ENCODE measurements around the gene HSPA8.
"Not testable (repeated sequence)": the region's sequence is repeated elsewhere in the genome, so short reads cannot be mapped to it uniquely, and the experiment has no call there.

Gene HSPA8

DNA sequence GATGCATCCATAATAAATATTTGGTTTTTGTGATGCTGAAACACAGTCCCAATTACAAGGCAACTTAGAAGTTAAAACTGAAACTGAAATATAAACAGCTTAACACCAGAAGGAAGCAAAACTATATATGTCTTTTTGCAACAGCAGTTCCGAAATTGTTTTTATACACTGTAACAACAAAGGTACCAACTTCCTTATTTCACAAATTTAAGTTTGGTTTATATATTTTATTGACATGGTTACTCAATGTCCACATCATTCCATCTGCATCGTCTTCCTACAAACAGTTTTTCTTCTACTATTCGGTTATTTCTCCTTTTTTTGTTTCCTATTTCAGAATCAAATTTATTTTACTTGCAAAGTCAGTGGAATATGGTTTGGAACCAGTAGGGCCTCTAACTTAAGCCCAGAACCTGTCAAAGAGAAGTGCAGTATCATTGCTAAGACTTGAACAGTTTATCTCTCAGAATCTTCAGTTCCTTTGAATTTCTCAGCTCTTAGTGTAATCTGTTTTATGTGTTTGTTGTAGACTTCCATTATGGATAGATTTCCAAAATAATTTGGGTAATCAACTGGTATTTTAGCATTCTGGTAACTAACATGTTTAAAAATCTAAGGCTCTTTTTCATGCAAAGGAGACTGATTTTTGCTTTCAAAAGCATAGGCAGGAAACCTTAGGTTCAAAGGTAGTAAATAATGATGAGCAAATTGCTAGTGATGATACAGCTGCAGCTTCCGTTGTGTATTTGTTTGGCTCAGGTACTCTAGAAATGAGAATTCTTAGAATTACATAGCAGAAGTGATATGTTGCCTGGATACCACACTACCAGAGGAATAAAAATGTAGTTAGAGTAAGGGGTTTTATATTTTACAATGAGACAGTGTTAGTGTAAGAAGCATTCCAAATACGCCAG lies 8.2 kb upstream of the HSPA8 start:
- DNase-seq, result no peak

GRCh38 chr11:123065621-123066020 lies 3.7 kb upstream of the HSPA8 start:
- no peak for DNase-seq

DNA sequence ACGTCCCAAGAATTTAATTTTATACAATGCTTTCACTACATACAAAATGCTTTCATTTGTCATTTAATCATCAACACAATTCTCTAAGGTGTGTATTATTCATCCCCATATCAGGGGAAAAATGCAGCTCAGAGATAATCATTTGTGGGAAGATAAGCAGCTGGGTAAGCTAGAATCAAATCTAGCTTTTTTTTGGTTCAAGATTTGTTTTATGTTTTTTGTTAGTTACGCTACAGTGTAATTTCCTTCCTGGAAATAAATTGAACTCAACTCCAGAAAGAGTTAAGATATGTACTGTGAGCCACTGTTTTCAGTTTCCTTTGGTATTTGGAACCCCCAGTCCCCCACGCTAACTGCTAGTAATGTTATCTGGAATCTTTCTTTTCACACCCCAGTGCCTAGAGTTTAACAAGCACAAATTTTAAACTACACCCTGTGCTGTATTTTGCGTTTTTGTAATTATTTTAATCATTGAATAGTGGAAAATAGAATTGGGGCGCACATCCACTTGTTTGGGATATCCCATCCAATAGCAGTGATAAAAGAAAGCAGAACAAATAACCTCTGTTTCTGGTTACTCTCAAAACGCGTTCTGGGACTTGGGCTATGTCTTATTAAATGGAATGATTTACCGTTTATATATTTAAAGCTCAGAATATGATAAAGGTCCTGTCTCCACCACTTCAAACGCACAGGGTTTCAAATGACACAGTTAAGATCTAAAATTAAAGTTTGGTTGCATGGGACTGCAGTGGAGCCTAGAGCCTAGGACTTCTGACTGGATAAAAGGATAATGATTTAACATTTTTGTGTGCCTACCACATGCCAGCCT lies 2.1 kb upstream of the HSPA8 start:
- DNase-seq, result no peak

GRCh38 chr11:123062892-123063825 lies 1.2 kb upstream of the HSPA8 start:
- peak; percentile 41 for DNase-seq

GRCh38 chr11:123062158-123062891 lies 389 bp upstream of the HSPA8 start:
- DNase-seq, result peak; percentile 99

DNA sequence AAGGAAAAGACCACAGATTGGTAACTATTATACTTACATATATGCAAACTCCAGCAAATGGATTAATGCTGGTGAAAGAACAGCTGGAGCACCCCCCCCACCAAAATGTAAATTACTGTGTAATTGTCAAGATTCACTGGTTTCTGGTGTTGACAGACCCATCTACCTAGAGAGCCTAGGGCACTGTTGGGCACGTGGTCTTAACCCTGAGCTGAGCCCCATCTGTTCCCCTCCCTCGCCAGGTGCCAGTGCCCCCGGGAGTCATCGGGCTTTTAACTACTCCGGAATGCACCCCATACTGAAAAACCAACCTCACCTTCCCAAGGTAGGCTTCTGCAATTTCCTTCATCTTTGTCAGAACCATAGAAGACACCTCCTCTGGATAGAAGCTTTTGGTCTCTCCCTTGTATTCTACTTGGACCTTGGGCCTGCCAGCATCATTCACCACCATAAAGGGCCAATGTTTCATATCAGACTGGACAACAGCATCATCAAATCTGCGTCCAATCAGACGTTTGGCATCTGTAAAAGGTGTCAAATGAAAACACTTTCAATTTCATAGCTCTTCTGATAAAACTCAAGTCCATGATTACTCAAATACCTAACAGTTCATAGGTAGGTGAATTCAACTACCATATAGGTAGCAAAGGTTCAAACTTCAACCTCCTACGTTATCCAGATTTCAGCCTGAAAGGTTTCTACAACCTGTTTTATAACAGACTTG lies 1.5 kb downstream of the HSPA8 start:
- no peak for DNase-seq

DNA sequence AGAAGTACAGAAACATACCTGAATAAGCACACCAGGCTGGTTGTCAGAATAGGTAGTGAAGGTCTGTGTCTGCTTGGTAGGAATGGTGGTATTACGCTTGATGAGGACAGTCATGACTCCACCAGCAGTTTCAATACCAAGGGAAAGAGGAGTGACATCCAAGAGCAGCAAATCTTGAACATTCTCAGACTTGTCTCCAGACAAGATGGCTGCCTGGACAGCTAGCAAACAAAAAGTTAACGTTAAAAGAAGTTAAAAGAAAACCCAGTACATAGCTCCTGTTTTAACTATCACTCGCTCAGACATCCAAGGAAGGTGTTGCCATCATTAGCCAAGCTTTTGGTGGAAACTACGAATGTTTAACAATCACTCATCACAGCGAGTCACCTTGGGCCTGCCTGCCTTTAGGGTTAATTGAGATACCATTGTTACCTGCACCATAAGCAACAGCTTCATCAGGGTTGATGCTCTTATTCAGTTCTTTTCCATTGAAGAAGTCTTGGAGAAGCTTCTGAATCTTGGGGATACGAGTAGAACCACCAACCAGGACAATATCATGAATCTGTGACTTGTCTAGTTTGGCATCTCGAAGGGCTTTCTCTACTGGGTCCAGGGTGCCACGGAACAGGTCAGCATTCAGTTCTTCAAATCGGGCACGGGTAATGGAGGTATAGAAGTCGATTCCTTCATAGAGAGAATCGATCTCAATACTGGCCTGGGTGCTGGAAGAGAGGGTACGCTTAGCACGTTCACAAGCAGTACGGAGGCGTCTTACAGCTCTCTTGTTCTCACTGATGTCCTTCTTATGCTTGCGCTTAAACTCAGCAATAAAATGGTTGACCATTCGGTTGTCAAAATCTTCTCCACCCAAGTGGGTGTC lies 2.7 kb downstream of the HSPA8 start:
- not testable (repeated sequence) for DNase-seq

GRCh38 chr11:123057661-123058305 lies 4.2 kb downstream of the HSPA8 start:
- no peak for DNase-seq

- DNase-seq, result no peak
These were observed 5.0 kb downstream of the HSPA8 start for GRCh38 chr11:123056835-123057491.

GRCh38 chr11:123055191-123055901 lies 6.6 kb downstream of the HSPA8 start:
- DNase-seq, result no peak

DNA sequence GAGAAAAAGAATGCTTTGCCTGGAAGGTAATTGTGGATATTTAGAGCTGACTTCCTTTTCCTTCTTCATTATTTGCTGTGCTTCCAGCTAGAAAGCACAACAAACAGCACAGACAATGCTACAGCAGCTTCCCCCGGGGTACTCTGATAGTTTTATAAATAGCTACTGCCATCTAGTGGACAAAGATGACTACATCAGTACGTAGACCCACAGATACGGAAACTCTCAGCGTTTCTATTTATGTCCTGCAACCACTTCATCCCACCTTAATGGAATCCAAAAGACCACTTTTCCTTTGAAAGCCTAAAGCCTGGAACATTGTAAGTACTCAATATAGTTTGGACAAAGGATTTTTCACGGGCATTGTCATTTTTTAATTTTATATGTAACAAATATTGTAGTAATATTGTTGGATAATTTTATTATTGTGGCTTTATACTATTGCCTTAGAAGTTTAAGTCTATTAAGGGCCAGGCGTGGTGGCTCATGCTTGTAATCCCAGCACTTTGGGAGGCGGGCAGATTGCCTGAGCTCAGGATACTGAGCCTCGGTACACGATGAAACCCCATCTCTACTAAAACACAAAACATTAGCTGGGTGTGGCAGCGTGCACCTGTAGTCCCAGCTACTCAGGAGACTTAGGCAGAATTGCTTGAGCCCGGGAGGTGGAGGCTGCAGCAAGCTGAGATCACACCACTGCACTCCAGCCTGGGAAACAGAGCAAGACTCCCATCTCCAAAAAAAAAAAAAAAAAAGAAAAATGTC lies 7.5 kb downstream of the HSPA8 start:
- peak; percentile 48 for DNase-seq

DNA sequence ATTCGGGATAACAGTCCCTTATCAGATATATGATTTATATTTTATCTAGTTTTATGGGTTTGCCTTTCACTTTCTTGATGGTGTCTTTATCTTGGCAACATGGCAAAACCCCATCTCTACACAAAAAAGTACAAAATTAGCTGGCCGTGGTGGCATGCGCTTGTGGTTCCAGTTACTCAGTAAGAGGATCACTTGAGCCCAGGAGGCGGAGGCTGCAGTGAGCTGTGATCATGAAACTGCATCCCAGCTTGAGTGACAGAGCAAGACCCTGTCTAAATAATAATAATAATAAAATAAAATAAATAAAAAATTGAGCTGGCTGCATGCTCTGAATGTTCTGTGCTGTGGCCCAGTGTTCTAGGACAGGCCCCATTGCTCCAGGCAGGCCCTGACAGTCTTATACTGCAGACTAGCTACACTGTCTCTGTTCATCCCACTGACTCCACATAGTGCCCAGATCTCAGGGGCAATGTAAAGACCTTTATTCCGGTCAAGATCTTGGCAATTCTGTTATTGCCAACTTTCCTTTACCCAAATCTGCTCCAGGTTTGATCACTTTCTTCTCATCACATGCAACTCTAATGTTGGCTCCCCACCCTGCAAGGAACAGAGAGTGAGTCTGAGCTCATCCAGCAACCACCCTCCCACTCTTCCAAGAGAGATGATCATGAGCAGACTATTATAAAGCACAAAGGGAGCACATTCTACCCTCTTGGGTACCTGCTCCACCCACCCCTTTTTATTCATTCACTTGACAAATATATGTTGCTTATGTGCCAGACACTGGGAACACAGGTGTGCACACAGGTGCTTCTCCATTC lies 8.8 kb downstream of the HSPA8 start:
- DNase-seq, result no peak

DNA sequence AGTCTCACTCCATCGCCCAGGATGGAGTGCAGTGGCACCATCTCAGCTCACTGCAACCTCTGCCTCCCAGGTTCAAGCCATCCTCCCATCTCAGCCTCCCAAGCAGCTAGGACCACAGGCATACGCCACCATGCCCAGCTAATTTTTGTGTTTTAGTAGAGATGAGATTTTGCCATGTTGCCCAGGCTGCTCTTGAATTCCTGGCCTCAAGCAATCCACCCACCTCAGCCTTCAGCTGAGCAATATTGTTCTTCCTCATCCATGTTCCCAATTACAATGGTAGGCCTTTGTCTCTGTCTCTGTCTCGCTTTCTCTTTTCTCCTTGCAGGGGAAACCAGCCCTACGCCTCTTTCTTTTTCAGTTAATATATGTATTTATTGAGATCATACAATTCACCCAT lies 10.3 kb downstream of the HSPA8 start:
- no peak for DNase-seq

DNA sequence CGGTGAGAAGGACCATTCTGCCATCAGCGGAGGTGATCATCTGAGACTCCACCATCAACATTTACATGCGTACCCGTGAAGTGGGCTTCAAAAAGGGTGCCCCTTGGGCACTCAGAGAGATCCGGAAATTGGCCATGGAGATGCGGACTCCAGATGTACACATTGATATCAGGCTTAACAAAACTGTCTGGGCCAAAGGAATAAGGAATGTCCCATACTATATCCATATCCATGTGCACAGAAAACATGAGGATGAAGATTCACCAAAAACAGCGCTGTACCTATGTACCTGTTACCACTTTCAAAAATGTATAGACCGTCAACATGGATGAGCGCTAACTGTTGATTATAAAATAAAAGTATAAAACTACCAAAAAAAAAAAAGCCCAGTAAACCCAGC lies 10.8 kb downstream of the HSPA8 start:
- no peak for DNase-seq

GRCh38 chr11:123047947-123048293 lies 14.0 kb downstream of the HSPA8 start:
- DNase-seq, result no peak

DNA sequence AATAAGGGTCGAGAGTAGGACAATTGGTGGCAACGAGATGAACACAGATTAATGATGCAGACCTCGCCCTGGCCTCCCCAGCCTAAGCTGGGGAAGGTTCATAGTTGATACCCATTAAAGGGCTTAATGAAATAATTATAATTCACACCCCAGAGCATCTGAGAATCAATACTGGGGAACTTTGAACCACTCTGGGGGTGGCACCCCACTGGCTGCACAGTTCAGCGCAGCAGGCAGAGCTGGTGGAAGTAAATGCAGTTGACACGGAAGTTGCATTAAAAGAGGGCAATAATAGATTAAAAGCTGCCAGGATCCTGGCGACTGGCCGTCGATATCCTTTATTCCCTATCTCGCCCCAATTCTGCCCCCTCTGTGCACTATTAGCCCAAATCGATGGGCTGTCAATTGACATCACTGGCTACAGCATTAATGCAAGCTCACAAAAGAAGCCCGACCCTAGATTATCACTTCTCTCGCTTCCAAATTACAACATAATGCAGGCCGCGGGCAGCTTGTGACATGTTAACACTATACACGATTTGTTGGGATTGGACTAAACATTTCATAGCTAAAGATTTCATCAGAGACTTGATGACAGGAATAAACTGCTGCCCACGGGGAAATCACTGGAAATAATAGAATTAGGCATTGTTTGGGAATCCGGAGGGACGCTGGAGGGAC lies 14.5 kb downstream of the HSPA8 start:
- no peak for DNase-seq

All from SHP77 treated with DMSO at 0.1 percent for 48 hours (cell line).